GM12874 (cell line): ENCODE measurements around the gene OLFML2B.

Source experiments
- TF ChIP-seq, protein P1 (sequence below): IDR thresholded peaks from 2 replicates; pipeline ENCODE4 v1.5.1; 2011; ENCODE audit warnings: low read depth, mild to moderate bottlenecking, control low read depth, low read length, moderate library complexity; ENCODE audit not compliant: insufficient read depth

OLFML2B gene

DNA sequence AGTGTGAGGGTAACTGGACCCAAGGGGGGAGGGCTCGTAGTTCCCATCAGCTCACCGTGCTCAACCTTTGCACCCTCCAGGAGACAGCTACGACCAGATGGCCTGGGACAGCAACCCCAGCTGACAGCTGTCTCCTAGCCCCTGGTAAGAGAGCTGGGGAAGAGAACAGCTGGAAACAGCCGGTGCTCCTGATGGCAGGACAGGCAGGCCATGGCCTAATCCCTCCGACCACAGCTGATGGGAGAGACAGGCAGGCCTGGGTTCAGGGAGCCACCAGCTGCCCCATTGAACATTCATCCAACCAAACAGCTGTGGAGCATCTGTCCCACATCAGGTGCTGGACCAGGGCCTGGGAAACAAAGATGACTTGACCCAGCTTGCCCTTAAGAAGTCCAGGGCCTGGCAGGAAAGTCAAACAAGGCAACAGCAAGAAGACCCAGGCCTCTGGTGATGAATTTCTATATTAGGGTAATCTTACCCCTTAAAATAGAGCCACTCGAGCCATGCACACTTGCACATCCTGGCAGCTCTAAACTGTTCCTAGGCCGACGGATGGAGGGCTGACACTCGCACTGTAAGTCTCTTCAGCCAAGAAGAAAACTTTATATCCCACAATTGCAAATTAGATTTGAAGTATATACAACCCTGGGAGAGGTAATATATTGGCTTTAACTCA is 12.2 kb downstream of the OLFML2B start:
- TF ChIP-seq, protein P1, sequence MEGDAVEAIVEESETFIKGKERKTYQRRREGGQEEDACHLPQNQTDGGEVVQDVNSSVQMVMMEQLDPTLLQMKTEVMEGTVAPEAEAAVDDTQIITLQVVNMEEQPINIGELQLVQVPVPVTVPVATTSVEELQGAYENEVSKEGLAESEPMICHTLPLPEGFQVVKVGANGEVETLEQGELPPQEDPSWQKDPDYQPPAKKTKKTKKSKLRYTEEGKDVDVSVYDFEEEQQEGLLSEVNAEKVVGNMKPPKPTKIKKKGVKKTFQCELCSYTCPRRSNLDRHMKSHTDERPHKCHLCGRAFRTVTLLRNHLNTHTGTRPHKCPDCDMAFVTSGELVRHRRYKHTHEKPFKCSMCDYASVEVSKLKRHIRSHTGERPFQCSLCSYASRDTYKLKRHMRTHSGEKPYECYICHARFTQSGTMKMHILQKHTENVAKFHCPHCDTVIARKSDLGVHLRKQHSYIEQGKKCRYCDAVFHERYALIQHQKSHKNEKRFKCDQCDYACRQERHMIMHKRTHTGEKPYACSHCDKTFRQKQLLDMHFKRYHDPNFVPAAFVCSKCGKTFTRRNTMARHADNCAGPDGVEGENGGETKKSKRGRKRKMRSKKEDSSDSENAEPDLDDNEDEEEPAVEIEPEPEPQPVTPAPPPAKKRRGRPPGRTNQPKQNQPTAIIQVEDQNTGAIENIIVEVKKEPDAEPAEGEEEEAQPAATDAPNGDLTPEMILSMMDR: no peak

DNA sequence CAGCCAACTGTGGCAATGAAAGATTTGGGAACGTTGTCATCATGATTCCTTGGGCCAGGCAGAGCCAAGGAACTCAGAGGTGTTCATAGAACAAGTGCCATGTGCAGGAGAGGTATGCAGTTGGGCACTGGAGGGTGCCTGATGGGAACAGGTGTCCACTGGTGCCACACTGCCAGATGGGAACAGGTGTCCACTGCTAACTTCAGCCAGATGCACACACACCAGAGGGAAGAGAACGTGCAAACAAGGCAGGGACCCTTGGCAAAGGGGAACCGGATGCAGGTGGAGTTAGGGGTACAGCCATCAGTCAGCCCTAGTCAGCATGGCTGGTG is 13.5 kb downstream of the OLFML2B start:
- TF ChIP-seq, protein P1: no peak

DNA sequence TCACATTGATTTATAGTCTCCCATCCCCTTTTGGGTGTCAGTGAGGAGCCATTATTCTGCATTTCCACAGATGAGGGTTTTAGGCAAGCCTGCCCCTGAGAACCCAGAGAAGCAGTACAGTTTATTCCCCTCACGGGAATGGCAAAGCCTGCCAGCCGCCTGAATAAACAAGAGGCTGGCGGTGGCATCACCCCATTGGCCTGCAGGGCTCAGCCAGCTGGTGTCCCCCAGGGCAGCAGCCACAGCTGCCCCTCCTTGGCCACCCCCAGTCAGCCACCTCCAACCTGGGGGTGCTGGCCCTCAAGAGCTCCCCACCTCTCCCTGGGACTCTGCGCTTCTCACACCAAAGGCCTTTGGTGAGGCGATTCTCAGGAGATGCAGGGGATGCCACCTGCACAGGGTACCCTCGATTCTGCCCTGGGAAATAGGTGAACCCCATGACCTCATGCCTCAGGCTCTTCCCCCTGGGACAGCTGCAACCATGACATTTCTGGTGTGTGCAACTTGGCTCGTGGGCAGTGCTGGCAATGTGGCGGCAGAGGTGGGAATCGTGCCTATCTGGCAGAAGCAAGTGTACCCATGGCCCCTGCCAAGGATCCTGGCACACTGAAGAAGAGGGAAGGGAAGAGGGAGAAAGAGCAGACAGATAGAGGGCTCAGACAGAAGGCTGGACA is 14.0 kb downstream of the OLFML2B start:
- TF ChIP-seq, protein P1: no peak

DNA sequence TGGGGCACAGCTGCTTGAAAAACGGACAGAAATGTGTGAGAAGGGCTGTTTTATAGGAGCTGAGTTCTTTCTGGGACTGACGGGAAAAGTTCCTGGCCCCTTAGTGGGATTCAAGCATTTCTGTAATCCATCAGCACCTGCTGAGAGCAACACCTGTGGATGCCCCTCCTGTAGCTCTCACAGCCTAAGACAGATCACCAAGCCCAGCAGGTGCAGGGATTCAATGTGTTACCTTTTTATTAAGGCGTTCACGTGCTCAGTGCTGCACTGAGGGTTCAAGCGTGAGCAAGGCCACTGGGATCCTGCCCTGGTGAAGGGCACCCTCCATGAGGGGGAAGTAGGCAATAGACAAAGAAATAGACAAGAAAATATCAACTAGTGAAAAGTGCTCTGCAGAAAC is 14.9 kb downstream of the OLFML2B start:
- TF ChIP-seq, protein P1: no peak

DNA sequence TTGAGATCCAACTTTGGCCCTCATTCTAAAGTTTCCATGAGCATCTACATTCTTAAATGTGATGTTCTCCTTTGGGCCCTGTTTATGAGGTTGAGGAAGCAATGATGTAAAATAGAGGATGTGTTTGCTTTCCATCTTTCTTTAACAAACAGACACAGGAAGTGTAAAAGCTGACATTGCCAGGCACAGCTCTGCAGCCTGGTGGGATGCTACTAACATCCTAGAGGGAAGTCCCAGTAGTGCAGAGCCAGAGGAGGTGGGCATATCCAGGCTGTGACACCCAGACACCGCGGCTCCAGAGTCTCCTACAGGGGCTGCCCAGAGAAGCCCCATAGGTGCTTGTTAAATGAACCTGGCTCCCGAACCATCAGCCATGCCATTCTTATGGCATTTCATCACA is 16.2 kb downstream of the OLFML2B start:
- TF ChIP-seq, protein P1: no peak

DNA sequence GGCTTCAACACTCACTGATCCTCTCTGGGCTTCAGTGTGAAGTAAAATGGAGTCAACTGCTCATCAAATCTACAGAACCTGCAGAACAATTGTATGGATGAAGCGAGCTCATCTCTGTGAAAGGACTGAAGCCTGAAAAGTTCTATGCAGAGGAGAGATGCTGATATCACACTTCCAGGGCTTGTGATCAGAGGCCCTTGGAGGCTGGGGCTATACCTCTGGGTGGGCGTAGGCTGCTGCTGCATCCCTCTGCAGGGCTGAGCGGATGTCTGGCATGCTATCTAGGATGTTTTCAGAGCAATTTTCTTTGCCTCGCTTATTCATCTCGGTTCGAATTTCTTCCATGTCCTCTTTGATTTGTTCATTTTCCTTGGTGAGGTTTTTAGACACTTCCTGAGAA is 17.6 kb downstream of the OLFML2B start:
- TF ChIP-seq, protein P1: no peak

DNA sequence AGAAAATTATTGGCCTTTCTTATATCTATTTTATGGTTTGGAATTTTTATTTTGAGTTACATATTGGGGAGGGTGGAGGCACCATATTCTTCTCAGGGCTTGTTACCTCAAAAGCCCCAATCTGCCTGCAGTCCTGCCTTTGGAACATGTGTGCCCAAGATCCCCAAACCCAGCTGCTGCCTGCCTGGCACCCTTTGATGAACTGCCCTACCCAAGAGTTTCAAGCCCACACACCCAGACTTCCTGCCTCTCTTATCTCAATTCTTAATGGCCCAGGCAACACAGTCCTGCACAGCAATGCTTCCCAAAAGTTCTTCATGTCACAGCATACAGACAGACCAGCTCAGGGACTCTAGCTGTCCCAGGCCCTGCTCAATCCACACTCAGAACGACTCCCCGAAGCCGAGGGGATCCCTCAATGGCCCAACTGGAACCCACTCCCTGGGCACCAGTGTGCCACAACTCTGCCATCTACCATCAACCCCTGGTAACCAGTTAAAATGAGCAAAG is 19.2 kb downstream of the OLFML2B start:
- TF ChIP-seq, protein P1: no peak
